Fibroblast of the aortic adventitia (primary cell): ENCODE results near the gene CFAP92. TPM values are rescaled to one million over a fixed set of nuclear protein-coding genes. Genes with fewer than 3 reads are reported as not detected.

Experiments
- DNase-seq: peaks from one replicate; pipeline ENCODE4 v3.0.0-alpha.2; 2010; ENCODE audit warnings: low read depth
- H3K4me3 ChIP-seq: 2 replicates; pipeline ENCODE4 v1.5.1; 2011; ENCODE audit warnings: low read depth, mild to moderate bottlenecking, control low read depth, low read length, moderate library complexity
- CTCF ChIP-seq: IDR thresholded peaks from 2 replicates; pipeline ENCODE4 v1.5.1; 2011; ENCODE audit warnings: mild to moderate bottlenecking, low read length, control low read depth, inconsistent platforms; ENCODE audit not compliant: insufficient read depth
- total RNA-seq: library from RNA; depleted of rRNA; stranded (reverse); fragments of >200 nt; gene quantifications from 2 replicates; pipeline ENCODE4 v1.2.3, GENCODE V29; 2012; ENCODE audit warnings: low replicate concordance

Gene CFAP92
- total RNA-seq, 1 donor, result not detected

- H3K4me3 ChIP-seq, result no peak overlapping the region
- no peak for TF ChIP-seq CTCF
- DNase-seq, result no peak
Measured at GRCh38 chr3:128996726-128997125, 2.9 kb upstream of the CFAP92 start.

GRCh38 chr3:128996200-128996599 is 2.3 kb upstream of the CFAP92 start:
- no peak overlapping the region for H3K4me3 ChIP-seq
- TF ChIP-seq CTCF, result no peak
- DNase-seq, result no peak

GRCh38 chr3:128995737-128996136 is 1.9 kb upstream of the CFAP92 start:
- no peak for DNase-seq
- no peak for TF ChIP-seq CTCF
- no peak overlapping the region for H3K4me3 ChIP-seq

- no peak overlapping the region for H3K4me3 ChIP-seq
- DNase-seq, result no peak
- no peak for TF ChIP-seq CTCF
Measured at GRCh38 chr3:128994581-128995546, 988 bp upstream of the CFAP92 start.

GRCh38 chr3:128994173-128994512 is 267 bp upstream of the CFAP92 start:
- no peak for TF ChIP-seq CTCF
- no peak for DNase-seq

GRCh38 chr3:128992926-128993460 is 883 bp downstream of the CFAP92 start:
- no peak overlapping the region for H3K4me3 ChIP-seq
- TF ChIP-seq CTCF, result no peak
- no peak for DNase-seq

More at GRCh38 chr3:128994173-128994512, 267 bp upstream of the CFAP92 start:
- H3K4me3 ChIP-seq, result peak overlapping the region; percentile 51
